ENCODE results near the gene CDC42EP2.

The CDC42EP2 gene

DNA sequence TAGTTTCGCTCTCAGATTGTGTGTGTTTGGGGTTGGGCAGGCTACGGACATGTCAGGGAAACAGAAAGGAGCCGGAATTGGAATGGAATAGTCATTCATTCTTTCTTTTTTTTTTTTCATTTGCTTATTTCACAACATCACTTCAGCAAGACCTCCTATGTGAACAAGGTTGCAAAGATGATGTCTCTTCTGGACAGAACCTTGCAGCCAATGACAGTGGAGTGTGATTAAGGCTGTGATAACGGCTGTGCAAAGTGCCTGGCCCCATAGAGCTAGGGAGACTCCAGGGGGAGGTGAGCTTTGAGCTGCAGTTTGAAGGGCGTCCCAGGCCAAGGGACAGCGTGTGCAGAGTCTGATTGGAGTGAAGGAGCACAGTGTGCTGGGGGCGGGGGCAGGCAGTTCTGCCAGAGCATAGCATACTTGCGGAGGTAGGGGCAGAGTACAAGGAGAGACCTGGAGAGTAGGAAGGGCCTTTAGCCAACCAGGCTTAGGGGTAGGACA, 43.2 kb downstream of the CDC42EP2 start:
- Histone ChIP-seq H3K9ac (ENCODE audit: low read length) (no peak overlapping the region), H3K9me2 (replicated peaks; ENCODE audit: insufficient read depth, low read length) (no peaks in the 10 kb centered on the region), H3F3A (ENCODE audit: insufficient read depth) (peaks cover 17% of the 10 kb centered on the region), H3K9me3 (ENCODE audit: insufficient read depth, low read length) (no peaks in the 10 kb centered on the region), H3K79me2 (ENCODE audit: insufficient read depth, low read length) (no peaks in the 10 kb centered on the region), H3K4me2 (ENCODE audit: low read depth, low read length, poor library complexity, severe bottlenecking) (no peak overlapping the region), H4K20me1 (ENCODE audit: low read depth, low read length) (no peaks in the 10 kb centered on the region), H3K36me3 (ENCODE audit: low read length) (0 out of 2 replicates have a peak, but pooled peaks cover 3% of the 10 kb centered on the region), H2AFZ (ENCODE audit: low read depth, low read length, severe bottlenecking) (no peak overlapping the region), H3K27ac (ENCODE audit: low read depth, low read length) (no peak overlapping the region), H3K27me3 (ENCODE audit: low read length) (no peaks in the 10 kb centered on the region), H3K4me3 (ENCODE audit: insufficient read depth, low read length, poor library complexity, severe bottlenecking) (no peak overlapping the region)
- TF ChIP-seq, protein P1, sequence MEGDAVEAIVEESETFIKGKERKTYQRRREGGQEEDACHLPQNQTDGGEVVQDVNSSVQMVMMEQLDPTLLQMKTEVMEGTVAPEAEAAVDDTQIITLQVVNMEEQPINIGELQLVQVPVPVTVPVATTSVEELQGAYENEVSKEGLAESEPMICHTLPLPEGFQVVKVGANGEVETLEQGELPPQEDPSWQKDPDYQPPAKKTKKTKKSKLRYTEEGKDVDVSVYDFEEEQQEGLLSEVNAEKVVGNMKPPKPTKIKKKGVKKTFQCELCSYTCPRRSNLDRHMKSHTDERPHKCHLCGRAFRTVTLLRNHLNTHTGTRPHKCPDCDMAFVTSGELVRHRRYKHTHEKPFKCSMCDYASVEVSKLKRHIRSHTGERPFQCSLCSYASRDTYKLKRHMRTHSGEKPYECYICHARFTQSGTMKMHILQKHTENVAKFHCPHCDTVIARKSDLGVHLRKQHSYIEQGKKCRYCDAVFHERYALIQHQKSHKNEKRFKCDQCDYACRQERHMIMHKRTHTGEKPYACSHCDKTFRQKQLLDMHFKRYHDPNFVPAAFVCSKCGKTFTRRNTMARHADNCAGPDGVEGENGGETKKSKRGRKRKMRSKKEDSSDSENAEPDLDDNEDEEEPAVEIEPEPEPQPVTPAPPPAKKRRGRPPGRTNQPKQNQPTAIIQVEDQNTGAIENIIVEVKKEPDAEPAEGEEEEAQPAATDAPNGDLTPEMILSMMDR (IDR thresholded peaks at IDR 0.05; ENCODE audit: insufficient read depth, low read length, poor library complexity, severe bottlenecking), result no peak

DNA sequence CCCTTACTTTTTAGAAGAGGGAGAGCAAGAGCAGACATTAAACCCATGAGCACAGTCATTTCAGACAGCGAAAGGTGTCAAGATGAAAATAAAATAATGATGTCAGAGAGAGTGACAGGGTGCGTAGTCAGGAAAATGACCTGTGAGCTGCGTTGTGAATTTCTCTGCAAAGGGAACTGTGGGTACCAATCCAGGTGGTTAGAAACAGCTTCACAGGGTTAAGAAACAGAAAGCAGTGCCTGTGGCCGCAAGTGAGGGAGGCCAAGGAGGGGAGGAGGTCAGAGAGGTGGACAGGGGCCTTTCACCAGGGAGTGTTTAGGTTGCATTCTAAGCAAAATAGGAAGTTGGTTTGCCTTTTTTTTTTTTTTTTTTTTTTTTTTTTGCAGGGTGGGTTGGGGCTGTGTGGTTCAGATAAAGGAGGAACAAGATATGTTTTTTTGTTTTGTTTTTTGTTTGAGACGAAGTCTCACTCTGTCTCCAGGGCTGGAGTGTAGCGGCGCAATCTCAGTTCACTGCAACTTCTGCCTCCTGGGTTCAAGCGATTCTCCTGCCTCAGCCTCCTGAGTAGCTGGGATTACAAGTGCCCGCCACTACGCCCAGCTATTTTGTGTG, 47.8 kb downstream of the CDC42EP2 start:
- no peaks in the 10 kb centered on the region for H3K36me3 ChIP-seq (ENCODE audit: low read length)

DNA sequence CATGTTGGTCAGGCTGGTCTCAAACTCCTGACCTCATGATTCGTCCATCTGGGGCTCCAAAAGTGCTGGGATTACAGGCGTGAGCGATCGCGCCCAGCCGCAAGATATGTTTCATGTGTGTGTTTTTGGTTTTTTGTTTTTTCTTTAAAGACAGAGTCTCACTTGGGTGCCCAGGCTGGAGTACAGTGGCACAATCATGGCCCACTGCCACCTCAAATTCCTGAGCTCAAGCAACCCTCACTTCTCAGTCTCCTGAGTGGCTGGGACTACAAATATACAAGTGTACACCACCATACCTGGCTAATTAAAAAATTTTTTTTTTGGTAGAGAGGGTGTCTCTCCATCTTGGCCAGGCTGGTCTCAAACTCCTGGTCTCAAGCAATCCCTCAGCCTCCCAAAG, 48.3 kb downstream of the CDC42EP2 start:
- no peaks in the 10 kb centered on the region for H3K9me3 ChIP-seq (ENCODE audit: insufficient read depth, low read length)
- H3K27ac ChIP-seq (ENCODE audit: low read depth, low read length), result no peak overlapping the region
- H2AFZ ChIP-seq (ENCODE audit: low read depth, low read length, severe bottlenecking), result no peak overlapping the region
- TF ChIP-seq EZH2phosphoT487 (conservative IDR thresholded peaks at IDR 0.05; ENCODE audit: low read length), result no peak
- TF ChIP-seq, protein P1 (IDR thresholded peaks at IDR 0.05; ENCODE audit: insufficient read depth, low read length, poor library complexity, severe bottlenecking), result no peak
- H3K4me3 ChIP-seq (ENCODE audit: insufficient read depth, low read length, poor library complexity, severe bottlenecking), result no peak overlapping the region
- H3K4me2 ChIP-seq (ENCODE audit: low read depth, low read length, poor library complexity, severe bottlenecking), result no peak overlapping the region
- H3K9ac ChIP-seq (ENCODE audit: low read length), result no peak overlapping the region
- H4K20me1 ChIP-seq (ENCODE audit: low read depth, low read length), result no peaks in the 10 kb centered on the region
- no peaks in the 10 kb centered on the region for H3K9me2 ChIP-seq (replicated peaks; ENCODE audit: insufficient read depth, low read length)
- H3K27me3 ChIP-seq (ENCODE audit: low read length), result no peaks in the 10 kb centered on the region
- no peaks in the 10 kb centered on the region for H3K36me3 ChIP-seq (ENCODE audit: low read length)
- no peaks in the 10 kb centered on the region for H3K79me2 ChIP-seq (ENCODE audit: insufficient read depth, low read length)
- H3F3A ChIP-seq (ENCODE audit: insufficient read depth), result 0 out of 2 replicates have a peak, but pooled peaks cover under 1% of the 10 kb centered on the region

More for the DNA sequence above, 47.8 kb downstream of the CDC42EP2 start:
- Histone ChIP-seq H3K9me2 (replicated peaks; ENCODE audit: insufficient read depth, low read length) (no peaks in the 10 kb centered on the region), H3K27ac (ENCODE audit: low read depth, low read length) (no peak overlapping the region), H3K79me2 (ENCODE audit: insufficient read depth, low read length) (no peaks in the 10 kb centered on the region), H3K9ac (ENCODE audit: low read length) (no peak overlapping the region), H3K4me3 (ENCODE audit: insufficient read depth, low read length, poor library complexity, severe bottlenecking) (no peak overlapping the region), H3K4me2 (ENCODE audit: low read depth, low read length, poor library complexity, severe bottlenecking) (no peak overlapping the region), H3K27me3 (ENCODE audit: low read length) (no peaks in the 10 kb centered on the region), H3F3A (ENCODE audit: insufficient read depth) (0 out of 2 replicates have a peak, but pooled peaks cover 5% of the 10 kb centered on the region), H2AFZ (ENCODE audit: low read depth, low read length, severe bottlenecking) (no peak overlapping the region), H4K20me1 (ENCODE audit: low read depth, low read length) (no peaks in the 10 kb centered on the region), H3K9me3 (ENCODE audit: insufficient read depth, low read length) (no peaks in the 10 kb centered on the region)
- no peak for TF ChIP-seq EZH2phosphoT487 (conservative IDR thresholded peaks at IDR 0.05; ENCODE audit: low read length)
- TF ChIP-seq, protein P1 (IDR thresholded peaks at IDR 0.05; ENCODE audit: insufficient read depth, low read length, poor library complexity, severe bottlenecking), result no peak
